Cerebellar cortex (tissue), 1 donor: ENCODE data around the gene TOLLIP.
"Not testable (repeated sequence)": the region's sequence is repeated elsewhere in the genome, so short reads cannot be mapped to it uniquely, and the experiment has no call there.

Experiments used
- DNase-seq: peaks from one replicate; pipeline ENCODE4 v3.0.0-alpha.2; 2015; ENCODE audit warnings: low spot score

Gene TOLLIP

GRCh38 chr11:1281974-1282365 lies 27.5 kb downstream of the TOLLIP start:
- no peak for DNase-seq

GRCh38 chr11:1281326-1281973 lies 28.0 kb downstream of the TOLLIP start:
- DNase-seq, result no peak

- peak; percentile 57 for DNase-seq
Measured at GRCh38 chr11:1280116-1281035, 29.1 kb downstream of the TOLLIP start.

- DNase-seq, result no peak
Measured at GRCh38 chr11:1279674-1280055, 29.8 kb downstream of the TOLLIP start.

- no peak for DNase-seq
Measured at GRCh38 chr11:1278766-1279673, 30.4 kb downstream of the TOLLIP start.

GRCh38 chr11:1277936-1278512 lies 31.4 kb downstream of the TOLLIP start:
- no peak for DNase-seq

- DNase-seq, result no peak
Measured at GRCh38 chr11:1276866-1277615, 32.4 kb downstream of the TOLLIP start.

- DNase-seq, result peak; percentile 37
Measured at GRCh38 chr11:1276041-1276790, 33.2 kb downstream of the TOLLIP start.

- no peak for DNase-seq
Measured at GRCh38 chr11:1275021-1275420, 34.4 kb downstream of the TOLLIP start.

GRCh38 chr11:1274501-1274900 lies 34.9 kb downstream of the TOLLIP start:
- DNase-seq, result no peak

GRCh38 chr11:1272531-1272930 lies 36.9 kb downstream of the TOLLIP start:
- no peak for DNase-seq

- no peak for DNase-seq
Measured at GRCh38 chr11:1271927-1272326, 37.5 kb downstream of the TOLLIP start.

GRCh38 chr11:1271406-1271805 lies 38.0 kb downstream of the TOLLIP start:
- DNase-seq, result no peak

GRCh38 chr11:1271002-1271401 lies 38.4 kb downstream of the TOLLIP start:
- DNase-seq, result no peak

- DNase-seq, result no peak
Measured at GRCh38 chr11:1270476-1270875, 39.0 kb downstream of the TOLLIP start.

GRCh38 chr11:1269957-1270356 lies 39.5 kb downstream of the TOLLIP start:
- DNase-seq, result no peak

GRCh38 chr11:1267441-1268100 lies 41.9 kb downstream of the TOLLIP start:
- DNase-seq, result no peak

GRCh38 chr11:1266976-1267375 lies 42.5 kb downstream of the TOLLIP start:
- not testable (repeated sequence) for DNase-seq

- not testable (repeated sequence) for DNase-seq
Measured at GRCh38 chr11:1265480-1265879, 44.0 kb downstream of the TOLLIP start.

- DNase-seq, result peak; percentile 60
Measured at GRCh38 chr11:1264444-1264843, 45.0 kb downstream of the TOLLIP start.
